HepG2 (cell line): Measurements from ENCODE around the gene TMEM266. TPM values are rescaled to one million over a fixed set of nuclear protein-coding genes. Genes with fewer than 3 reads are reported as not detected.

Experiments
- ATAC-seq: fragments of 200-7000 bp; cut with Tn5 transposase; 3 replicates; pipeline ENCODE4 v1.9.1; 2020; ENCODE audit warnings: mild to moderate bottlenecking, moderate library complexity
- BruUV-seq: library from RNA; stranded (reverse); fragments of 400-500 nt; replicated peaks from 2 replicates; lab custom pipeline; 2021; lab: Mats Ljungman, UMichigan
- CTCF ChIA-PET: fragments of 300-600 bp; formaldehyde crosslinking; extraction: SDS; loops from one replicate; lab custom pipeline; 2021; ENCODE audit warnings: low total read pairs, inconsistent platforms, low intra/inter-chr PET ratio; lab: Yijun Ruan, JAX
- POLR2A ChIA-PET: fragments of 350-600 bp; sonication (Branson Sonifier 250); formaldehyde crosslinking; loops from one replicate; lab custom pipeline; 2020; ENCODE audit warnings: antibody characterized with exemption, inconsistent platforms; lab: Yijun Ruan, JAX
- DNase-seq: peaks from one replicate; pipeline ENCODE4 v3.0.0-alpha.2; 2015; ENCODE audit warnings: low spot score
- FAIRE-seq: peaks from 3 replicates; lab custom pipeline; 2011; peaks lifted over from hg19 to GRCh38; lab: Jason Lieb, UNC
- H2AFZ ChIP-seq: one replicate; pipeline ENCODE4 v1.6.1; 2011; ENCODE audit warnings: low read length, inconsistent platforms
- H3K27ac ChIP-seq: fragments of 300-600 bp; 3 replicates; pipeline ENCODE4 v1.8.0; 2011; ENCODE audit warnings: mixed run types, mild to moderate bottlenecking, mixed read lengths, low read length, inconsistent platforms; ENCODE audit not compliant: insufficient read depth; ENCODE audit errors: extremely low read length
- H3K27me3 ChIP-seq, 2 experiments: fragments of 200-600 bp in 1 of 2; 2 replicates in 1 of 2; 3 replicates in 1 of 2; pipeline versions ENCODE4 v1.6.0 to v1.8.0; 2011; ENCODE audit warnings: low read length in 2 of 2, mild to moderate bottlenecking in 2 of 2, moderate library complexity in 2 of 2, inconsistent platforms in 1 of 2; ENCODE audit not compliant: insufficient read depth in 2 of 2, control insufficient read depth in 1 of 2
- H3K36me3 ChIP-seq, 2 experiments: fragments of 200-600 bp in 1 of 2; replicated peaks in 1 of 2; 2 replicates in 1 of 2; 3 replicates in 1 of 2; pipeline versions ENCODE4 v1.5.1 to v1.8.0; 2011; ENCODE audit warnings: low read length in 2 of 2, inconsistent platforms in 1 of 2; ENCODE audit not compliant: insufficient read depth in 2 of 2, control insufficient read depth in 1 of 2
- H3K4me1 ChIP-seq: 2 replicates; pipeline ENCODE4 v1.5.1; 2012; ENCODE audit warnings: low read length, inconsistent platforms; ENCODE audit not compliant: insufficient read depth
- H3K4me2 ChIP-seq: 2 replicates; pipeline ENCODE4 v1.6.0; 2011; ENCODE audit warnings: low read depth, low read length, inconsistent platforms
- H3K4me3 ChIP-seq, 3 experiments: fragments of 200-600 bp in 1 of 3; sonication (generic), shearing (Covaris generic) in 1 of 3; replicated peaks in 1 of 3; 2 replicates each; pipeline ENCODE4 v1.5.1; 2011 to 2016; ENCODE audit warnings: low read length in 3 of 3, inconsistent platforms in 2 of 3, low read depth in 2 of 3, mild to moderate bottlenecking in 2 of 3, control low read depth in 1 of 3, mixed read lengths in 1 of 3; ENCODE audit not compliant: insufficient read depth in 1 of 3
- H3K79me2 ChIP-seq: one replicate; pipeline ENCODE4 v1.6.1; 2011; ENCODE audit warnings: low read length, inconsistent platforms; ENCODE audit not compliant: insufficient read depth
- H3K9ac ChIP-seq: 2 replicates; pipeline ENCODE4 v1.6.0; 2011; ENCODE audit warnings: mild to moderate bottlenecking, low read depth, low read length, inconsistent platforms; ENCODE audit not compliant: insufficient read depth
- H3K9me3 ChIP-seq: 2 replicates; pipeline ENCODE4 v1.5.1; 2012; ENCODE audit warnings: mild to moderate bottlenecking, low read length
- H4K20me1 ChIP-seq: 2 replicates; pipeline ENCODE4 v1.6.0; 2011; ENCODE audit warnings: inconsistent platforms, mild to moderate bottlenecking, low read length, moderate library complexity; ENCODE audit not compliant: insufficient read depth
- ATF4 ChIP-seq, 2 experiments: fragments of 450-650 bp in 1 of 2; sonication (generic) in 1 of 2; formaldehyde crosslinking; IDR thresholded peaks; 2 replicates each; pipeline versions ENCODE4 v1.5.0 to v1.8.0; 2020 to 2022; ENCODE audit warnings: mild to moderate bottlenecking in 1 of 2, missing genetic modification reagents in 1 of 2
- CREB1 ChIP-seq, 2 experiments: fragments of 450-650 bp in 1 of 2; IDR thresholded peaks; 2 replicates each; pipeline ENCODE4 v1.6.1; 2016 to 2017; ENCODE audit warnings: control low read depth in 1 of 2, mild to moderate bottlenecking in 1 of 2, missing compliant biosample characterization in 1 of 2, missing genetic modification characterization in 1 of 2
- KAT8 ChIP-seq: IDR thresholded peaks from 2 replicates; pipeline ENCODE4 v1.6.1; 2016; ENCODE audit warnings: missing genetic modification reagents, missing compliant biosample characterization
- KDM2A ChIP-seq: sonication (generic); formaldehyde crosslinking; IDR thresholded peaks from 2 replicates; pipeline ENCODE4 v1.4.0; 2020; ENCODE audit warnings: low read depth, missing genetic modification reagents, borderline replicate concordance
- MAFK ChIP-seq, 2 experiments: IDR thresholded peaks in 1 of 2; conservative IDR thresholded peaks in 1 of 2; 2 replicates each; pipeline ENCODE4 v1.6.1; 2011; ENCODE audit warnings: improper control_type of control experiment in 2 of 2, low read length in 2 of 2
- NFE2L1 ChIP-seq: sonication (generic); formaldehyde crosslinking; IDR thresholded peaks from 2 replicates; pipeline ENCODE4 v1.4.0; 2020; ENCODE audit warnings: missing genetic modification reagents, mild to moderate bottlenecking, borderline replicate concordance
- NFE2L2 ChIP-seq: fragments of 150-350 bp; IDR thresholded peaks from 2 replicates; pipeline ENCODE4 v1.6.1; 2014; ENCODE audit warnings: low read length
- POLR2A ChIP-seq, 2 experiments: IDR thresholded peaks; 2 replicates each; pipeline ENCODE4 v1.6.1; 2011; ENCODE audit warnings: low read depth in 2 of 2, low read length in 2 of 2, mild to moderate bottlenecking in 1 of 2, moderate library complexity in 1 of 2; ENCODE audit not compliant: insufficient read depth in 1 of 2
- TCF7 ChIP-seq: sonication (generic); IDR thresholded peaks from 2 replicates; pipeline ENCODE4 v1.6.1; 2016; ENCODE audit warnings: antibody characterized with exemption, low read depth
- TOPORS ChIP-seq: sonication (generic); formaldehyde crosslinking; IDR thresholded peaks from 2 replicates; pipeline ENCODE4 v1.8.0; 2023; ENCODE audit warnings: mild to moderate bottlenecking, missing genetic modification reagents
- ZBTB38 ChIP-seq: sonication (generic); formaldehyde crosslinking; IDR thresholded peaks from 2 replicates; pipeline ENCODE4 v1.5.1; 2020; ENCODE audit warnings: mild to moderate bottlenecking, missing genetic modification reagents
- ZFP36L1 ChIP-seq: sonication (generic); formaldehyde crosslinking; IDR thresholded peaks from 2 replicates; pipeline ENCODE4 v1.8.0; 2022; ENCODE audit warnings: mild to moderate bottlenecking, missing genetic modification reagents, moderate library complexity
- ZNF350 ChIP-seq: sonication (generic); formaldehyde crosslinking; IDR thresholded peaks from 2 replicates; pipeline ENCODE4 v1.4.0; 2020; ENCODE audit warnings: mild to moderate bottlenecking, low read depth, missing genetic modification reagents, borderline replicate concordance
- ZNF501 ChIP-seq: sonication (generic); formaldehyde crosslinking; IDR thresholded peaks from 2 replicates; pipeline ENCODE4 v1.5.1; 2020; ENCODE audit warnings: mild to moderate bottlenecking, moderate library complexity, missing genetic modification reagents
- ZNF878 ChIP-seq: sonication (generic); formaldehyde crosslinking; IDR thresholded peaks from 2 replicates; pipeline ENCODE4 v1.8.1; 2023; ENCODE audit warnings: mild to moderate bottlenecking, missing genetic modification reagents, moderate library complexity
- WGBS: methylation state at CpG from one replicate; pipeline ENCODE4 v1.1.6; 2017; ENCODE audit warnings: low lambda C conversion rate; 5-methylcytosine and 5-hydroxymethylcytosine counted together
- in situ Hi-C: cut with HindIII; loops from 2 replicates; pipeline ENCODE4 v1.10.0; 2017; ENCODE audit warnings: low pct_unique_long_range_greater_than_20kb; ENCODE audit not compliant: extremely low pct_ligation_motif_present
- intact Hi-C: fragments of 100-400 bp; cut with micrococcal nuclease; formaldehyde crosslinking; loops from one replicate; pipeline ENCODE4 v1.10.0; 2022; ENCODE audit not compliant: unreplicated experiment
- polyA plus RNA-seq, 8 experiments: library from polyadenylated mRNA; depleted of rRNA in 3 of 8; stranded (reverse) in 7 of 8; unstranded in 1 of 8; fragments of >200 nt; fragmentation: Illumina TruSeq in 4 of 8; extraction: Trizol in 4 of 8; gene quantifications; 2 replicates each; pipeline versions ENCODE4 v1.2.1 to v1.2.3, GENCODE V29; 2011 to 2016; ENCODE audit warnings: low read depth in 4 of 8, missing spikeins in 1 of 8, mixed read lengths in 1 of 8; ENCODE audit not compliant: insufficient read depth in 1 of 8
- total RNA-seq, 5 experiments: library from RNA; depleted of rRNA; stranded (reverse); fragments of >200 nt; fragmentation: Illumina TruSeq; extraction: Trizol; gene quantifications; 2 replicates each; pipeline ENCODE4 v1.2.3, GENCODE V29; 2016; ENCODE audit warnings: low read depth in 1 of 5

Gene TMEM266
- total and polyA plus RNA-seq, 2 of the 13 experiments (the other 11 are each of a cell fraction or from before 2014, with no cell fraction given), result 0.04 TPM; not detected in 1

GRCh38 chr15:76245072-76245610 lies 185.4 kb downstream of the TMEM266 start (continued):
- no peak for TF ChIP-seq ATF4 (CRISPR knock-in tag; IDR thresholded peaks at IDR 0.05)
- no peak for TF ChIP-seq TOPORS
- TF ChIP-seq POLR2A (IDR thresholded peaks at IDR 0.05; ENCODE audit: insufficient read depth in 1 of 2, low read depth in 2 of 2, low read length in 2 of 2), result no peak
- TF ChIP-seq ZNF350 (CRISPR knock-in tag), result no peak
- TF ChIP-seq NFE2L2, result no peak
- no peak for TF ChIP-seq TCF7
- no peak for TF ChIP-seq KDM2A
- TF ChIP-seq NFE2L1 (CRISPR knock-in tag), result no peak
- TF ChIP-seq ZNF878 (CRISPR knock-in tag), result no peak
- no peak for TF ChIP-seq ZNF501 (CRISPR knock-in tag)

GRCh38 chr15:76251717-76252116 lies 191.9 kb downstream of the TMEM266 start:
- no peaks in the 10 kb centered on the region for H3K27me3 ChIP-seq
- H3K9ac ChIP-seq, result no peak overlapping the region
- no peaks in the 10 kb centered on the region for H3K9me3 ChIP-seq
- POLR2A ChIA-PET, result no interaction called here
- 97% methylated on average over 4 of the region's 4 CpGs for WGBS
- no peaks in the 10 kb centered on the region for H3K4me1 ChIP-seq
- TF ChIP-seq ZBTB38 (CRISPR knock-in tag) (no peak), ZFP36L1 (CRISPR knock-in tag) (no peak), CREB1 (IDR thresholded peaks at IDR 0.05) (no peak), CREB1 (CRISPR knock-in tag; IDR thresholded peaks at IDR 0.05) (no peak), KAT8 (no peak), MAFK (conservative IDR thresholded peaks at IDR 0.05 in 1 of 2, IDR thresholded peaks at IDR 0.05 in 1 of 2; ENCODE audit: low read length in 2 of 2) (no peak)
- no TSS peak for BruUV-seq
- in situ Hi-C loops, result no loop called here
- no peak for DNase-seq
- CTCF ChIA-PET, result no interaction called here
- peaks cover 6% of the 10 kb centered on the region for H3K79me2 ChIP-seq
- no peak overlapping the region for H2AFZ ChIP-seq
- FAIRE-seq, result no peak
- H4K20me1 ChIP-seq, result no peaks in the 10 kb centered on the region
- H3K27ac ChIP-seq, result no peak overlapping the region
- ATAC-seq, result no peak
- H3K36me3 ChIP-seq, result peaks cover 1 to 34% of the 10 kb centered on the region in 2 experiments; a peak in 3 of 5 replicates
- intact Hi-C loops, result no loop called here
- H3K4me2 ChIP-seq, result no peak overlapping the region
- no peak overlapping the region for H3K4me3 ChIP-seq
